Liver (tissue), 3 donors: Measurements from ENCODE around the gene MOV10L1.
"Not testable (repeated sequence)": the region's sequence is repeated elsewhere in the genome, so short reads cannot be mapped to it uniquely, and the experiment has no call there.

ENCODE experiments used
- HNF4G ChIP-seq: IDR thresholded peaks from 2 replicates; pipeline ENCODE4 v1.6.1; 2016; ENCODE audit warnings: antibody characterized with exemption
- RXRA ChIP-seq, 2 donors: IDR thresholded peaks; 2 replicates each; pipeline ENCODE4 v1.6.1; 2017 to 2018; ENCODE audit warnings: antibody characterized with exemption in 2 of 2, mild to moderate bottlenecking in 1 of 2
- SP1 ChIP-seq: IDR thresholded peaks from 2 replicates; pipeline ENCODE4 v1.6.1; 2018; ENCODE audit warnings: antibody characterized with exemption, mild to moderate bottlenecking
- TAF1 ChIP-seq: conservative IDR thresholded peaks from 2 replicates; pipeline ENCODE4 v1.6.1; 2016; ENCODE audit warnings: antibody characterized with exemption, mild to moderate bottlenecking
- YY1 ChIP-seq: IDR thresholded peaks from 2 replicates; pipeline ENCODE4 v1.6.1; 2016; ENCODE audit warnings: antibody characterized with exemption, mild to moderate bottlenecking
- TF ChIP-seq, protein P1 (sequence below): fragments of 150-350 bp; IDR thresholded peaks from 2 replicates; pipeline ENCODE4 v1.5.1; 2017; ENCODE audit warnings: improper control_type of control experiment, low read depth, low read length; ENCODE audit not compliant: missing input control
- TF ChIP-seq, protein P2 (sequence below): IDR thresholded peaks from 2 replicates; pipeline ENCODE4 v1.6.1; 2016; ENCODE audit warnings: antibody characterized with exemption, mild to moderate bottlenecking
- donor health status: healthy.
- donor health status: healthy.

DNA sequence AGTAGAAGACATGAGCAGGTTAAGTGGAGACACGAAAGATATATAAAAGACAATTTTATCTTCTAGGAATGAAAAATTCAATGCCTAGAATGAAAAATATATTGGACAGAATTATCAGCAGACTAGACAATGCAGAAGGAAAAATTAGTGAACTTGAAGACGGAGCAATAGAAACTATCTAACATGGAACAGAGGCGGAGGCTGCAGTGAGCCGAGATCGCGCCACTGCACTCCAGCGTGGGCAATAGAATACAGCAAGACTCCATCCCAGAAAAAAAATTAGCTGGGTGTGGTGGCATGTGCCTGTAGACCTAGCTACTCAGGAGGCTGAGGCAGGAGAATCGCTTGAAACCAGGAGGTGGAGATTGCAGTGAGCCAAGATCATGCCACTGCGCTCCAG, 47.5 kb downstream of the MOV10L1 start:
- TF ChIP-seq, protein P1, sequence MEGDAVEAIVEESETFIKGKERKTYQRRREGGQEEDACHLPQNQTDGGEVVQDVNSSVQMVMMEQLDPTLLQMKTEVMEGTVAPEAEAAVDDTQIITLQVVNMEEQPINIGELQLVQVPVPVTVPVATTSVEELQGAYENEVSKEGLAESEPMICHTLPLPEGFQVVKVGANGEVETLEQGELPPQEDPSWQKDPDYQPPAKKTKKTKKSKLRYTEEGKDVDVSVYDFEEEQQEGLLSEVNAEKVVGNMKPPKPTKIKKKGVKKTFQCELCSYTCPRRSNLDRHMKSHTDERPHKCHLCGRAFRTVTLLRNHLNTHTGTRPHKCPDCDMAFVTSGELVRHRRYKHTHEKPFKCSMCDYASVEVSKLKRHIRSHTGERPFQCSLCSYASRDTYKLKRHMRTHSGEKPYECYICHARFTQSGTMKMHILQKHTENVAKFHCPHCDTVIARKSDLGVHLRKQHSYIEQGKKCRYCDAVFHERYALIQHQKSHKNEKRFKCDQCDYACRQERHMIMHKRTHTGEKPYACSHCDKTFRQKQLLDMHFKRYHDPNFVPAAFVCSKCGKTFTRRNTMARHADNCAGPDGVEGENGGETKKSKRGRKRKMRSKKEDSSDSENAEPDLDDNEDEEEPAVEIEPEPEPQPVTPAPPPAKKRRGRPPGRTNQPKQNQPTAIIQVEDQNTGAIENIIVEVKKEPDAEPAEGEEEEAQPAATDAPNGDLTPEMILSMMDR, result not testable (repeated sequence)
- TF ChIP-seq HNF4G; RXRA (IDR thresholded peaks at IDR 0.05); TAF1; SP1; YY1: not testable (repeated sequence)
- TF ChIP-seq, protein P2, sequence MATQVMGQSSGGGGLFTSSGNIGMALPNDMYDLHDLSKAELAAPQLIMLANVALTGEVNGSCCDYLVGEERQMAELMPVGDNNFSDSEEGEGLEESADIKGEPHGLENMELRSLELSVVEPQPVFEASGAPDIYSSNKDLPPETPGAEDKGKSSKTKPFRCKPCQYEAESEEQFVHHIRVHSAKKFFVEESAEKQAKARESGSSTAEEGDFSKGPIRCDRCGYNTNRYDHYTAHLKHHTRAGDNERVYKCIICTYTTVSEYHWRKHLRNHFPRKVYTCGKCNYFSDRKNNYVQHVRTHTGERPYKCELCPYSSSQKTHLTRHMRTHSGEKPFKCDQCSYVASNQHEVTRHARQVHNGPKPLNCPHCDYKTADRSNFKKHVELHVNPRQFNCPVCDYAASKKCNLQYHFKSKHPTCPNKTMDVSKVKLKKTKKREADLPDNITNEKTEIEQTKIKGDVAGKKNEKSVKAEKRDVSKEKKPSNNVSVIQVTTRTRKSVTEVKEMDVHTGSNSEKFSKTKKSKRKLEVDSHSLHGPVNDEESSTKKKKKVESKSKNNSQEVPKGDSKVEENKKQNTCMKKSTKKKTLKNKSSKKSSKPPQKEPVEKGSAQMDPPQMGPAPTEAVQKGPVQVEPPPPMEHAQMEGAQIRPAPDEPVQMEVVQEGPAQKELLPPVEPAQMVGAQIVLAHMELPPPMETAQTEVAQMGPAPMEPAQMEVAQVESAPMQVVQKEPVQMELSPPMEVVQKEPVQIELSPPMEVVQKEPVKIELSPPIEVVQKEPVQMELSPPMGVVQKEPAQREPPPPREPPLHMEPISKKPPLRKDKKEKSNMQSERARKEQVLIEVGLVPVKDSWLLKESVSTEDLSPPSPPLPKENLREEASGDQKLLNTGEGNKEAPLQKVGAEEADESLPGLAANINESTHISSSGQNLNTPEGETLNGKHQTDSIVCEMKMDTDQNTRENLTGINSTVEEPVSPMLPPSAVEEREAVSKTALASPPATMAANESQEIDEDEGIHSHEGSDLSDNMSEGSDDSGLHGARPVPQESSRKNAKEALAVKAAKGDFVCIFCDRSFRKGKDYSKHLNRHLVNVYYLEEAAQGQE, result not testable (repeated sequence)
